HepG2 (cell line): ENCODE measurements around the gene GPN2. TPM values are rescaled to one million over a fixed set of nuclear protein-coding genes. Genes with fewer than 3 reads are reported as not detected.

Experiments used
- DNMT3B ChIP-seq: conservative IDR thresholded peaks from 2 replicates; pipeline ENCODE4 v1.6.1; 2016; ENCODE audit warnings: missing biosample characterization, control low read depth
- GABPA ChIP-seq, 2 experiments: IDR thresholded peaks; 2 replicates each; pipeline ENCODE4 v1.6.1; 2011 to 2016; ENCODE audit warnings: low read depth in 2 of 2, low read length in 1 of 2, missing biosample characterization in 1 of 2, missing genetic modification characterization in 1 of 2
- HDAC1 ChIP-seq: sonication (generic); formaldehyde crosslinking; IDR thresholded peaks from 2 replicates; pipeline ENCODE4 v1.5.1; 2020; ENCODE audit warnings: mild to moderate bottlenecking, missing genetic modification reagents
- ISL2 ChIP-seq: sonication (generic); formaldehyde crosslinking; IDR thresholded peaks from 2 replicates; pipeline ENCODE4 v1.5.0; 2020; ENCODE audit warnings: missing genetic modification reagents
- JARID2 ChIP-seq: sonication (generic); formaldehyde crosslinking; IDR thresholded peaks from 2 replicates; pipeline ENCODE4 v1.8.1; 2023; ENCODE audit warnings: missing genetic modification reagents, inconsistent platforms; ENCODE audit not compliant: insufficient replicate concordance
- KDM3A ChIP-seq: IDR thresholded peaks from 2 replicates; pipeline ENCODE4 v1.6.1; 2018; ENCODE audit warnings: low read depth, missing compliant biosample characterization
- KLF9 ChIP-seq: IDR thresholded peaks from 2 replicates; pipeline ENCODE4 v1.6.1; 2016; ENCODE audit warnings: low read depth
- MEIS2 ChIP-seq: sonication (generic); formaldehyde crosslinking; IDR thresholded peaks from 2 replicates; pipeline ENCODE4 v1.9.0; 2021; ENCODE audit warnings: mild to moderate bottlenecking, missing genetic modification reagents
- PHF8 ChIP-seq: sonication (generic); formaldehyde crosslinking; IDR thresholded peaks from 2 replicates; pipeline ENCODE4 v1.5.0; 2020; ENCODE audit warnings: missing genetic modification reagents
- PLRG1 ChIP-seq: fragments of 450-650 bp; conservative IDR thresholded peaks from 2 replicates; pipeline ENCODE4 v1.6.1; 2016
- RAD51 ChIP-seq: fragments of 450-650 bp; IDR thresholded peaks from 2 replicates; pipeline ENCODE4 v1.6.1; 2016; ENCODE audit warnings: borderline replicate concordance
- RCOR2 ChIP-seq: IDR thresholded peaks from 2 replicates; pipeline ENCODE4 v1.6.1; 2016; ENCODE audit warnings: missing biosample characterization, missing genetic modification reagents
- SP5 ChIP-seq: IDR thresholded peaks from 2 replicates; pipeline ENCODE4 v1.6.1; 2016; ENCODE audit warnings: low read depth, borderline replicate concordance
- SRY ChIP-seq: sonication (generic); formaldehyde crosslinking; IDR thresholded peaks from 2 replicates; pipeline ENCODE4 v1.8.0; 2022; ENCODE audit warnings: mild to moderate bottlenecking, missing genetic modification reagents
- TCF12 ChIP-seq, 2 experiments: fragments of 450-650 bp in 1 of 2; sonication (generic) in 1 of 2; formaldehyde crosslinking in 1 of 2; IDR thresholded peaks; 2 replicates each; pipeline versions ENCODE4 v1.6.1 to v1.8.0; 2017 to 2022; ENCODE audit warnings: antibody characterized with exemption in 1 of 2, mild to moderate bottlenecking in 1 of 2, missing genetic modification reagents in 1 of 2, moderate library complexity in 1 of 2
- ZNF253 ChIP-seq: sonication (generic); formaldehyde crosslinking; IDR thresholded peaks from 2 replicates; pipeline ENCODE4 v1.8.0; 2022; ENCODE audit warnings: mild to moderate bottlenecking, missing genetic modification reagents, borderline replicate concordance
- ZNF562 ChIP-seq: sonication (generic); formaldehyde crosslinking; IDR thresholded peaks from 2 replicates; pipeline ENCODE4 v1.8.0; 2022; ENCODE audit warnings: missing genetic modification reagents, borderline replicate concordance
- ZNF790 ChIP-seq: sonication (generic); formaldehyde crosslinking; IDR thresholded peaks from 2 replicates; pipeline ENCODE4 v1.8.0; 2022; ENCODE audit warnings: missing genetic modification reagents, mild to moderate bottlenecking, borderline replicate concordance
- polyA plus RNA-seq, 8 experiments: library from polyadenylated mRNA; depleted of rRNA in 3 of 8; stranded (reverse) in 7 of 8; unstranded in 1 of 8; fragments of >200 nt; fragmentation: Illumina TruSeq in 4 of 8; extraction: Trizol in 4 of 8; gene quantifications; 2 replicates each; pipeline versions ENCODE4 v1.2.1 to v1.2.3, GENCODE V29; 2011 to 2016; ENCODE audit warnings: low read depth in 4 of 8, missing spikeins in 1 of 8, mixed read lengths in 1 of 8; ENCODE audit not compliant: insufficient read depth in 1 of 8
- total RNA-seq, 5 experiments: library from RNA; depleted of rRNA; stranded (reverse); fragments of >200 nt; fragmentation: Illumina TruSeq; extraction: Trizol; gene quantifications; 2 replicates each; pipeline ENCODE4 v1.2.3, GENCODE V29; 2016; ENCODE audit warnings: low read depth in 1 of 5
- TF ChIP-seq, protein P1 (sequence below): IDR thresholded peaks from 2 replicates; pipeline ENCODE4 v1.6.1; 2016; ENCODE audit warnings: missing compliant biosample characterization, missing genetic modification reagents, borderline replicate concordance
- TF ChIP-seq, protein P2 (sequence below): sonication (generic); formaldehyde crosslinking; IDR thresholded peaks from 2 replicates; pipeline ENCODE4 v1.5.0; 2020; ENCODE audit warnings: mild to moderate bottlenecking, missing genetic modification reagents
- TF ChIP-seq, protein P3 (sequence below): sonication (generic); formaldehyde crosslinking; IDR thresholded peaks from 2 replicates; pipeline ENCODE4 v1.4.0; 2020; ENCODE audit warnings: missing genetic modification reagents, borderline replicate concordance
- TF ChIP-seq, protein P4 (sequence below): sonication (generic); formaldehyde crosslinking; conservative IDR thresholded peaks from 2 replicates; pipeline ENCODE4 v1.5.0; 2020; ENCODE audit warnings: missing genetic modification reagents

The GPN2 gene
- total and polyA plus RNA-seq, 2 of the 13 experiments (the other 11 are each of a cell fraction or from before 2014, with no cell fraction given), result 19.3 to 38.9 TPM

DNA sequence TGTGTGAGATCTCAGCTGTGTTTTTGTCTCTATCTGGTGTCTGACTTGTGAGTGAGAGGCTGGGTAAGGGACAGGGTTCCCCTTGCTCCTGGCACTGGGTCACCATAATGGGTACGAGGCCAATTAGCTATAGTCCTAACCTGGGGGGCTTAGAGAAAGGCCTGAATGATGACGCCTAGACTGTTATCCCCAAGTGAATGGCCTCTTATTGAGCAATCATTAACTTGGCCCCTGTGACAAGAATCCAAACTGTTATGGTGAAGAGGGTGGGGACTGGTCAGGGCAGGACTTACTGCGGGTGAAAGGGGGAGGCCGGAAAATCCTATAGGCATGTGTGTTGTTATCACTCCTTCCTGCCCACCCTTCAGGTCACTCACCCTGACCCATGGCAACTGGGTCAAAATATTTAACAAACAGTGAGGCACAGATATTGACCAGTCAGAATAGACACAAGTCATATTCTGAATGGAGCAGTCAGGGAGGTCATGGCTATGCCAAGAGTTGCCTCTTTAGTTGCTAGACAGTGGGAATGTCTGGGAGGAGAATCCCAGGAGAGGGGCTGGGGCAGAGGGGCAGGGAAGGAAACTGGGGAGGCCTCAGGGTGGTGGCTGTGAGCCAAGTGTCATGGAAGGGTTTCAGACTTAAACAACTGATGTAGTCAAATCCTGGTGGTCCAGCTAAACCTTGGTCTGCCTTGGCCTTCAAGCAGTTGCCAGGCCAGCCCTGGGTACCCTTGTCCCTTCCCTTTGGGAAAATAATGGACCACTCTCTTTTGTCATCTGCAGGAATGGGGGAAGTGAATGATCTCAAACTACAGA, 20.5 kb upstream of the GPN2 start (continued):
- TF ChIP-seq, protein P1, sequence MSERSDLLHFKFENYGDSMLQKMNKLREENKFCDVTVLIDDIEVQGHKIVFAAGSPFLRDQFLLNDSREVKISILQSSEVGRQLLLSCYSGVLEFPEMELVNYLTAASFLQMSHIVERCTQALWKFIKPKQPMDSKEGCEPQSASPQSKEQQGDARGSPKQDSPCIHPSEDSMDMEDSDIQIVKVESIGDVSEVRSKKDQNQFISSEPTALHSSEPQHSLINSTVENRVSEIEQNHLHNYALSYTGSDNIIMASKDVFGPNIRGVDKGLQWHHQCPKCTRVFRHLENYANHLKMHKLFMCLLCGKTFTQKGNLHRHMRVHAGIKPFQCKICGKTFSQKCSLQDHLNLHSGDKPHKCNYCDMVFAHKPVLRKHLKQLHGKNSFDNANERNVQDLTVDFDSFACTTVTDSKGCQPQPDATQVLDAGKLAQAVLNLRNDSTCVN (CRISPR knock-in tag), result peak; percentile 36; the same call in 1 of the 2 replicates
- 0 out of 2 replicates have a peak, but pooled peaks have one; percentile 18 for TF ChIP-seq MEIS2
- peak; percentile 82 for TF ChIP-seq ISL2 (CRISPR knock-in tag)
- TF ChIP-seq TCF12 (IDR thresholded peaks at IDR 0.05), result no peak
- peak; percentile 96 for TF ChIP-seq TCF12 (CRISPR knock-in tag; IDR thresholded peaks at IDR 0.05)
- peak; percentile 92 for TF ChIP-seq SP5 (CRISPR knock-in tag)
- peak; percentile 54; the same call in 1 of the 2 replicates for TF ChIP-seq KLF9 (CRISPR knock-in tag)
- TF ChIP-seq PHF8 (CRISPR knock-in tag), result peak; percentile 45; the same call in 1 of the 2 replicates
- TF ChIP-seq, protein P2, sequence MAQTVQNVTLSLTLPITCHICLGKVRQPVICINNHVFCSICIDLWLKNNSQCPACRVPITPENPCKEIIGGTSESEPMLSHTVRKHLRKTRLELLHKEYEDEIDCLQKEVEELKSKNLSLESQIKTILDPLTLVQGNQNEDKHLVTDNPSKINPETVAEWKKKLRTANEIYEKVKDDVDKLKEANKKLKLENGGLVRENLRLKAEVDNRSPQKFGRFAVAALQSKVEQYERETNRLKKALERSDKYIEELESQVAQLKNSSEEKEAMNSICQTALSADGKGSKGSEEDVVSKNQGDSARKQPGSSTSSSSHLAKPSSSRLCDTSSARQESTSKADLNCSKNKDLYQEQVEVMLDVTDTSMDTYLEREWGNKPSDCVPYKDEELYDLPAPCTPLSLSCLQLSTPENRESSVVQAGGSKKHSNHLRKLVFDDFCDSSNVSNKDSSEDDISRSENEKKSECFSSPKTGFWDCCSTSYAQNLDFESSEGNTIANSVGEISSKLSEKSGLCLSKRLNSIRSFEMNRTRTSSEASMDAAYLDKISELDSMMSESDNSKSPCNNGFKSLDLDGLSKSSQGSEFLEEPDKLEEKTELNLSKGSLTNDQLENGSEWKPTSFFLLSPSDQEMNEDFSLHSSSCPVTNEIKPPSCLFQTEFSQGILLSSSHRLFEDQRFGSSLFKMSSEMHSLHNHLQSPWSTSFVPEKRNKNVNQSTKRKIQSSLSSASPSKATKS (CRISPR knock-in tag), result 0 out of 2 replicates have a peak, but pooled peaks have one; percentile 38
- no peak for TF ChIP-seq JARID2 (CRISPR knock-in tag)
- TF ChIP-seq ZNF562 (CRISPR knock-in tag), result 0 out of 2 replicates have a peak, but pooled peaks have one; percentile 2
- no peak for TF ChIP-seq RAD51
- TF ChIP-seq PLRG1, result no peak
- no peak for TF ChIP-seq GABPA (IDR thresholded peaks at IDR 0.05; ENCODE audit: low read depth, low read length)
- peak; percentile 72; the same call in 1 of the 2 replicates for TF ChIP-seq GABPA (CRISPR knock-in tag; IDR thresholded peaks at IDR 0.05; ENCODE audit: low read depth)
- TF ChIP-seq, protein P3, sequence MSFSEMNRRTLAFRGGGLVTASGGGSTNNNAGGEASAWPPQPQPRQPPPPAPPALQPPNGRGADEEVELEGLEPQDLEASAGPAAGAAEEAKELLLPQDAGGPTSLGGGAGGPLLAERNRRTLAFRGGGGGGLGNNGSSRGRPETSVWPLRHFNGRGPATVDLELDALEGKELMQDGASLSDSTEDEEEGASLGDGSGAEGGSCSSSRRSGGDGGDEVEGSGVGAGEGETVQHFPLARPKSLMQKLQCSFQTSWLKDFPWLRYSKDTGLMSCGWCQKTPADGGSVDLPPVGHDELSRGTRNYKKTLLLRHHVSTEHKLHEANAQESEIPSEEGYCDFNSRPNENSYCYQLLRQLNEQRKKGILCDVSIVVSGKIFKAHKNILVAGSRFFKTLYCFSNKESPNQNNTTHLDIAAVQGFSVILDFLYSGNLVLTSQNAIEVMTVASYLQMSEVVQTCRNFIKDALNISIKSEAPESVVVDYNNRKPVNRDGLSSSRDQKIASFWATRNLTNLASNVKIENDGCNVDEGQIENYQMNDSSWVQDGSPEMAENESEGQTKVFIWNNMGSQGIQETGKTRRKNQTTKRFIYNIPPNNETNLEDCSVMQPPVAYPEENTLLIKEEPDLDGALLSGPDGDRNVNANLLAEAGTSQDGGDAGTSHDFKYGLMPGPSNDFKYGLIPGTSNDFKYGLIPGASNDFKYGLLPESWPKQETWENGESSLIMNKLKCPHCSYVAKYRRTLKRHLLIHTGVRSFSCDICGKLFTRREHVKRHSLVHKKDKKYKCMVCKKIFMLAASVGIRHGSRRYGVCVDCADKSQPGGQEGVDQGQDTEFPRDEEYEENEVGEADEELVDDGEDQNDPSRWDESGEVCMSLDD (CRISPR knock-in tag), result no peak
- TF ChIP-seq RCOR2 (CRISPR knock-in tag), result peak; percentile 91
- peak; percentile 85; the same call in 1 of the 2 replicates for TF ChIP-seq DNMT3B (CRISPR knock-in tag)
- TF ChIP-seq ZNF253 (CRISPR knock-in tag), result no peak
- TF ChIP-seq SRY, result peak; percentile 71; the same call in 1 of the 2 replicates
- TF ChIP-seq HDAC1, result peak; percentile 89
- TF ChIP-seq, protein P4, sequence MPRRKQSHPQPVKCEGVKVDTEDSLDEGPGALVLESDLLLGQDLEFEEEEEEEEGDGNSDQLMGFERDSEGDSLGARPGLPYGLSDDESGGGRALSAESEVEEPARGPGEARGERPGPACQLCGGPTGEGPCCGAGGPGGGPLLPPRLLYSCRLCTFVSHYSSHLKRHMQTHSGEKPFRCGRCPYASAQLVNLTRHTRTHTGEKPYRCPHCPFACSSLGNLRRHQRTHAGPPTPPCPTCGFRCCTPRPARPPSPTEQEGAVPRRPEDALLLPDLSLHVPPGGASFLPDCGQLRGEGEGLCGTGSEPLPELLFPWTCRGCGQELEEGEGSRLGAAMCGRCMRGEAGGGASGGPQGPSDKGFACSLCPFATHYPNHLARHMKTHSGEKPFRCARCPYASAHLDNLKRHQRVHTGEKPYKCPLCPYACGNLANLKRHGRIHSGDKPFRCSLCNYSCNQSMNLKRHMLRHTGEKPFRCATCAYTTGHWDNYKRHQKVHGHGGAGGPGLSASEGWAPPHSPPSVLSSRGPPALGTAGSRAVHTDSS (CRISPR knock-in tag), result no peak
- TF ChIP-seq ZNF790 (CRISPR knock-in tag), result no peak
- TF ChIP-seq KDM3A, result no peak
